MCF 10A (cell line): ENCODE measurements around the gene SERPINA9. TPM values are rescaled to one million over a fixed set of nuclear protein-coding genes. Genes with fewer than 3 reads are reported as not detected.

ENCODE experiments used
- BruUV-seq: library from RNA; stranded (reverse); fragments of 400-500 nt; replicated peaks from 2 replicates; lab custom pipeline; 2021; lab: Mats Ljungman, UMichigan
- CTCF ChIA-PET: fragments of 300-600 bp; sonication (Branson Sonifier 250); formaldehyde crosslinking; extraction: SDS; loops from one replicate; lab custom pipeline; 2021; ENCODE audit warnings: antibody characterized with exemption, inconsistent platforms; lab: Yijun Ruan, JAX
- POLR2A ChIA-PET: fragments of 300-600, 350-650 bp; sonication (Branson Sonifier 250); formaldehyde crosslinking; extraction: SDS; loops from one replicate; lab custom pipeline; 2020; ENCODE audit warnings: antibody characterized with exemption, inconsistent platforms; lab: Yijun Ruan, JAX
- DNase-seq: peaks from one replicate; pipeline ENCODE4 v3.0.0-alpha.2; 2018; ENCODE audit not compliant: unreplicated experiment
- H3K27ac Mint-ChIP-seq: one replicate; pipeline ENCODE4 v1.8.0; 2022; ENCODE audit warnings: mild to moderate bottlenecking, low read depth, mixed read lengths; ENCODE audit not compliant: unreplicated experiment
- H3K27me3 Mint-ChIP-seq: one replicate; pipeline ENCODE4 v1.8.0; 2022; ENCODE audit warnings: mixed read lengths; ENCODE audit not compliant: insufficient read depth, unreplicated experiment
- H3K36me3 Mint-ChIP-seq: one replicate; pipeline ENCODE4 v1.8.0; 2022; ENCODE audit warnings: mild to moderate bottlenecking, moderate library complexity, mixed read lengths; ENCODE audit not compliant: insufficient read depth, unreplicated experiment
- H3K4me1 Mint-ChIP-seq: one replicate; pipeline ENCODE4 v1.8.0; 2022; ENCODE audit warnings: mixed read lengths; ENCODE audit not compliant: insufficient read depth, unreplicated experiment
- H3K4me3 Mint-ChIP-seq: one replicate; pipeline ENCODE4 v1.8.0; 2022; ENCODE audit warnings: mild to moderate bottlenecking, moderate library complexity, mixed read lengths; ENCODE audit not compliant: unreplicated experiment
- H3K9me3 Mint-ChIP-seq: one replicate; pipeline ENCODE4 v1.8.0; 2022; ENCODE audit warnings: mixed read lengths; ENCODE audit not compliant: unreplicated experiment
- CTCF ChIP-seq: fragments of 200-600 bp; IDR thresholded peaks from one replicate; pipeline ENCODE4 v1.8.0; 2022; ENCODE audit warnings: antibody characterized with exemption, mild to moderate bottlenecking; ENCODE audit not compliant: unreplicated experiment
- intact Hi-C: fragments of 100-400 bp; cut with micrococcal nuclease; formaldehyde crosslinking; loops from 2 replicates; pipeline ENCODE4 v1.14.1; 2022
- total RNA-seq: library from RNA; stranded (reverse); gene quantifications from 2 replicates; pipeline ENCODE4 v1.2.3, GENCODE V29; 2022

Gene SERPINA9
- total RNA-seq, 1 experiment from 2014 or later: not detected

DNA sequence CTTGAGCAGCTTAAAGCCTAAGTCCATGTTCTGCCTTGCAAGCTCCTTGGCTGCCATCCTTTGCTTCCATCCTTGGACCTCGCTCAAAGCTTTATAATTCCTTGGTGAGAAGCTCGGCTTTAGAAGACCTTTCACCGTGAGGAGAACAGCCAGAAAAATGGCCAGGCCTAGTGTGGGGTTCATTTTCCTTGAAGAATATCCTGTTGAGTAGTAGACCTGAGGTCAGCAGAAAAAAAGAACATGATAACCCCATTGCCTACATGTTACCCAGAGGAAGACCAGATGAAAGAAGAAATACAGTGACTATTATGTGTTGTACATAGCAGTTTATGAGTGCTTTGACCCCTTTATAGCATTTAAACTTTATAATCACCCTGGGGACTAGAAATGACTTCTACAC is 22.2 kb upstream of the SERPINA9 start:
- no peak for TF ChIP-seq CTCF
- DNase-seq: no peak
- Mint-ChIP-seq H3K9me3 (no peaks in the 10 kb centered on the region), H3K36me3 (no peaks in the 10 kb centered on the region), H3K27me3 (peaks cover 13% of the 10 kb centered on the region), H3K27ac (no peak overlapping the region), H3K4me3 (no peak overlapping the region), H3K4me1 (no peaks in the 10 kb centered on the region)
- intact Hi-C loops: no loop called here
- CTCF ChIA-PET: interaction anchor here (1.2 to 1.8 kb wide), 2 partner anchors 10 to 52 kb away, joined by 3 to 4 read pairs; no protein-coding TSS in a partner anchor
- POLR2A ChIA-PET: no interaction called here
- BruUV-seq: no TSS peak

DNA sequence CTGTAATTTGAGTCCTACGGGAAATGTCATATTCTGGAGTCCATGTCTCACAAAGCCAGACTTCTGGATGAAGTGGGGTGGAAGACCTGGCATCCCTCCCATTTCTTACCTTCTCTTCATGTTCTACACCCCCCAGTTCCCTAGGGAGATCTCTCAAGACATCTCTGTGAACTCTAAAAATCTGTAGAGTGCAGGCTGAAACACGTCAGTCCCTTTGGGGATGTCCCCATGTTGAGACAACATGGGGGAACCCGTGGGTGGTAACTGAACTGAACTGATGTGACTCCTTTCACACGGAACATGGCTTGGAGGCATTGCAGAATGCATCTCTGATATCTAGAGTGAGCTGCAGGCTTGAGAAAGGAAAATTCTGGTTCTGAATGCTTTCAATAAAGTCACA is 18.1 kb upstream of the SERPINA9 start:
- Mint-ChIP-seq H3K36me3 (no peaks in the 10 kb centered on the region), H3K27me3 (peaks cover 13% of the 10 kb centered on the region), H3K27ac (no peak overlapping the region), H3K4me1 (no peaks in the 10 kb centered on the region), H3K9me3 (no peaks in the 10 kb centered on the region), H3K4me3 (no peak overlapping the region)
- CTCF ChIA-PET: interaction anchor here (0.6 to 2.6 kb wide), 2 partner anchors 9 to 196 kb away, joined by 3 to 9 read pairs; no protein-coding TSS in a partner anchor
- BruUV-seq: no TSS peak
- POLR2A ChIA-PET: interaction anchor here (0.6 to 0.7 kb wide), 2 partner anchors 415 to 598 kb away, joined by 3 to 4 read pairs; no protein-coding TSS in a partner anchor
- intact Hi-C loops: no loop called here
- DNase-seq: no peak
- no peak for TF ChIP-seq CTCF

DNA sequence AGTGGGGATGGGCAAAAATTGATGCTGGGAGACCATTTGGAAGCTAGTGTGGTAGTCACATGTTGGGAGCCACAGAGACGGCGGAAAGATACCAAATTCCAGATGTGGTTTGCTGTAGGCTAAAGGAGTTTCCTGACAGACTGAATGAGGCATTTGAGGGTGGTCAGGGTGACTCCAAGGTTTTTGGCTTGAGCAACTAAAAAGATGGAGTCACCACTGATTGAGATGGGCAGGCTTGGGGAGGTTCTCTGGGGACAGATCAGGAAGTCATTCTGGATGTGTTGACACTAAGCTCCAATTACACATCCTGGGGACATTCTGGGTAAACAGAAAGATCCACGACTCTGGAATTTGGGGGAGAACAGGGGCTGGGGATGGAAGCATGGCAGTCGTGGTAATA is 15.5 kb upstream of the SERPINA9 start:
- no peak for DNase-seq
- POLR2A ChIA-PET: interaction anchor here (0.7 kb wide), 1 partner anchor 161 kb away, joined by 5 read pairs; no protein-coding TSS in a partner anchor
- intact Hi-C loops: no loop called here
- no peak for TF ChIP-seq CTCF
- Mint-ChIP-seq H3K4me1 (no peaks in the 10 kb centered on the region), H3K27ac (no peak overlapping the region), H3K27me3 (peaks cover 11% of the 10 kb centered on the region), H3K4me3 (no peak overlapping the region), H3K9me3 (no peaks in the 10 kb centered on the region), H3K36me3 (no peaks in the 10 kb centered on the region)
- CTCF ChIA-PET: interaction anchor here (1.2 to 1.9 kb wide), 2 partner anchors 57 to 58 kb away, joined by 4 read pairs; no protein-coding TSS in a partner anchor
- no TSS peak for BruUV-seq

DNA sequence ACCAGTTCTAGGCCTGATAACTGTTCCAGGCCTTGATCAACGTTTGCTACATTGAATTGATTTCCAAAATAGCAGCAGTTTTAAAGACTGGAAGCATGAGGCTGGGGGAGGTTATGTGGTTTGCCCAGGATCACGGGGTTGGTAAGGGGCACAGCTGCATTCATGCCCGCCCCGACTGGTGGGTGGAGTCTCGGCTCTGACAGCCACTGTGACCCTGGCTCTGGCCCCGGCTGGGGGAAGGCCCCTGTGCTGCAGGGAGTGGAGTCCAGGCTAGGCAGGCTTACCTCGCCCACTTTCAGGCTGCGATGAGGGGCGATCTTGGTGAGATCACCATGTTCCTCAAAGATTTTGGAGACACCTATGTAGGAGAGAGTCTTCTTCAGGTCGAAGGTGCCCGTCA is 13.3 kb upstream of the SERPINA9 start:
- BruUV-seq: no TSS peak
- H3K4me1 Mint-ChIP-seq: no peaks in the 10 kb centered on the region
- no peak overlapping the region for H3K4me3 Mint-ChIP-seq
- no peak for TF ChIP-seq CTCF
- ChIA-PET POLR2A (no interaction called here), CTCF (interaction anchor here (0.7 to 1.7 kb wide), 3 partner anchors 56 to 107 kb away, joined by 3 to 5 read pairs (median 4); no protein-coding TSS in a partner anchor)
- no peak overlapping the region for H3K27ac Mint-ChIP-seq
- H3K36me3 Mint-ChIP-seq: no peaks in the 10 kb centered on the region
- DNase-seq: no peak
- H3K9me3 Mint-ChIP-seq: no peaks in the 10 kb centered on the region
- intact Hi-C loops: loop anchor here (5.0 to 10.0 kb wide), 2 partner anchors 185 to 307 kb away; no protein-coding TSS in a partner anchor
- no peaks in the 10 kb centered on the region for H3K27me3 Mint-ChIP-seq
